Endothelial cell (in vitro differentiated cells): ENCODE measurements around the gene PUS10. TPM values are rescaled to one million over a fixed set of nuclear protein-coding genes. Genes with fewer than 3 reads are reported as not detected.

Source experiments
- DNase-seq: peaks from one replicate; pipeline ENCODE4 v3.0.0; 2021; ENCODE audit warnings: low spot score
- H3K27ac Mint-ChIP-seq: one replicate; pipeline ENCODE4 v1.8.0; 2021; ENCODE audit warnings: mixed read lengths, inconsistent platforms; ENCODE audit not compliant: unreplicated experiment
- H3K27me3 Mint-ChIP-seq: one replicate; pipeline ENCODE4 v1.8.0; 2021; ENCODE audit warnings: mild to moderate bottlenecking, moderate library complexity, mixed read lengths, inconsistent platforms; ENCODE audit not compliant: unreplicated experiment
- H3K36me3 Mint-ChIP-seq: one replicate; pipeline ENCODE4 v1.8.0; 2021; ENCODE audit warnings: mild to moderate bottlenecking, low read depth, mixed read lengths, inconsistent platforms; ENCODE audit not compliant: unreplicated experiment
- H3K4me1 Mint-ChIP-seq: one replicate; pipeline ENCODE4 v1.8.0; 2021; ENCODE audit warnings: mild to moderate bottlenecking, mixed read lengths, inconsistent platforms; ENCODE audit not compliant: unreplicated experiment
- H3K4me3 Mint-ChIP-seq: one replicate; pipeline ENCODE4 v1.8.0; 2021; ENCODE audit warnings: mild to moderate bottlenecking, mixed read lengths, inconsistent platforms; ENCODE audit not compliant: unreplicated experiment
- H3K9me3 Mint-ChIP-seq: one replicate; pipeline ENCODE4 v1.8.0; 2021; ENCODE audit warnings: mixed read lengths, inconsistent platforms; ENCODE audit not compliant: unreplicated experiment
- total RNA-seq: library from RNA; stranded (reverse); fragmentation: NEBNext Ultra II Directional; extraction: Animal tissue kit (Norgen Biotek cat#: 25700); gene quantifications from one replicate; pipeline ENCODE4 v1.2.1, GENCODE V29; 2021; ENCODE audit not compliant: unreplicated experiment
- TF ChIP-seq, protein P1 (sequence below): fragments of 200-600 bp; sonication (generic); IDR thresholded peaks from one replicate; pipeline ENCODE4 v1.5.0; 2021; ENCODE audit warnings: antibody characterized with exemption; ENCODE audit not compliant: unreplicated experiment

PUS10 gene
- total RNA-seq, 1 donor from 2014 or later: 8.5 TPM

DNA sequence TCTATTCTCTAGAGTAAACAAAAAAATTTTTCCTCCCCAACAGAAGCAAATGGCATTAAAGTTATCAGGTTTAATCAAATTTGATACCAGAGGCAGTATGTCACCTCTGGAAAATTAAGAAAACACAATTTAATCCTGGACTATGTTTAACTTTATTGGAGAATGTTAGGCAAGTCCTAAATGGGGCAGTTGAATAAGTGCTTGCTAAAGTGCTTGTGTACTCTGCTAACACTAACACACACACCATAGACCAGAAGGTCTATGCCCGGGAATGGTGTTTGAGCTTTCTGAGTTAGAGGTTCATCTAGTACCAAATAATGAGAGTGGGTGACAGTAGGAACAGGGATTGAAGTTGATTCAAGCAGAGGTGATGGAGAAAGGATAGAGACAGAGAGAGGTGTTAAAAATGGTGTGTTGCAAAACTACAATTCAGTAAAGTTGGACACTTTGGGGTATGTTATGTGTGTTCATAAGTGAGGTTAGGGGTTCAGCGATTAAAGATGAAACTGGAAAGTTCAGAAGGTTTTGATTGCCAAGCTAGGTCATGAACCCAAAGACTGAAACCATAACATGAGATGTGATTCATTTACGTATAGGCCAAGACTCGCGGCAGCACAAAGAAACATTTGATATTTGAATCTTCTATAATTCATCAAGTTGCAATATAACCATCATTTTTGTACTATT, 41.0 kb downstream of the PUS10 start:
- Mint-ChIP-seq H3K36me3 (no peaks in the 10 kb centered on the region), H3K9me3 (no peaks in the 10 kb centered on the region), H3K27me3 (peaks cover 2% of the 10 kb centered on the region), H3K27ac (no peak overlapping the region), H3K4me1 (no peaks in the 10 kb centered on the region), H3K4me3 (no peak overlapping the region)
- DNase-seq: no peak
- TF ChIP-seq, protein P1, sequence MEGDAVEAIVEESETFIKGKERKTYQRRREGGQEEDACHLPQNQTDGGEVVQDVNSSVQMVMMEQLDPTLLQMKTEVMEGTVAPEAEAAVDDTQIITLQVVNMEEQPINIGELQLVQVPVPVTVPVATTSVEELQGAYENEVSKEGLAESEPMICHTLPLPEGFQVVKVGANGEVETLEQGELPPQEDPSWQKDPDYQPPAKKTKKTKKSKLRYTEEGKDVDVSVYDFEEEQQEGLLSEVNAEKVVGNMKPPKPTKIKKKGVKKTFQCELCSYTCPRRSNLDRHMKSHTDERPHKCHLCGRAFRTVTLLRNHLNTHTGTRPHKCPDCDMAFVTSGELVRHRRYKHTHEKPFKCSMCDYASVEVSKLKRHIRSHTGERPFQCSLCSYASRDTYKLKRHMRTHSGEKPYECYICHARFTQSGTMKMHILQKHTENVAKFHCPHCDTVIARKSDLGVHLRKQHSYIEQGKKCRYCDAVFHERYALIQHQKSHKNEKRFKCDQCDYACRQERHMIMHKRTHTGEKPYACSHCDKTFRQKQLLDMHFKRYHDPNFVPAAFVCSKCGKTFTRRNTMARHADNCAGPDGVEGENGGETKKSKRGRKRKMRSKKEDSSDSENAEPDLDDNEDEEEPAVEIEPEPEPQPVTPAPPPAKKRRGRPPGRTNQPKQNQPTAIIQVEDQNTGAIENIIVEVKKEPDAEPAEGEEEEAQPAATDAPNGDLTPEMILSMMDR: no peak

DNA sequence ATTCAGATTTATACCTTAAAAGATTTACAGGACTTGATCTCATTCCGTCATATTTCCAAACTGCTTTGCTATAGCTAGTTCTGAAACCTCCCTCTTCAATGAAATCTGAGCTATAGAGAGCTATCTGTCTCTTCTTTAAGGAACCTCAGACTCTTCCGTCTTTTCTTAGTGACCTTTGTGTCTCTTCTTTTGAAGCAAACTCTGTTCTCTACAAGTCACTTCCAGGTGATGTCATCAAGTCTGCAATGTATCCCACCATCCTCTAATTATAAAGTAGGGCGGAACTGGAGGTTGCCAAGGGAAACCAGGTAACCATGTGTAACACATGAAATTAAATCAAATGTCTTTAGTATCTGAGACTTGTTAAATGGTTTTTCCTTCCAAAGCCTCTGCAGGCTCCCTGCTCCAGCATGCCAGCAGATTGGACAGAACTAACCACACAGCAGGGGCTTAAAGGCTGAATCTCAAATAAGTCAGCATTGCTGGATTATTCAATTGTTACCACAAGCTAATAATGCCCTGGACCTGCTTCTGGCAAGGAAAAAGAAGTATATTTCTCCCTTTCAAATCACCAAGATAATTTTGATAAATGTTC, 41.7 kb downstream of the PUS10 start:
- TF ChIP-seq, protein P1: no peak

DNA sequence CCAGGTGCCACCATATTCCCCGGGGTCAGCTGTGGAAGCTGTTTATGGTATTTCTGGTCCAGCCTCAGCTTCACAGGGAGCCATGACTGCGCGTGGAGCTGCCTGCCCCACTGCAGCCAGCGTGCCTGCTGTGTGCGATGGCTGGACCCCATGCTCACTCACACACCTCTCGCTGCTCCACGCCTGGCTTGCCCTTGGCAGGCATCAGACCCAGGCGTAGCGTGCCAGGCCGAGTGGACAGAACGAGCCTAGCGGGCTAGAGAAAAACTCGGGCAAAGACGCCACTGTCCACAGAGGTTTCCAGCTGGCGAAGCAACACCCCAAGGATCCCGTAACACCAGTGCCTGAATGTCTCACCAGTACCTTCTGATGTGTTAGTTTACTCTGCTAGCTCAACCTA, 43.4 kb downstream of the PUS10 start:
- no peaks in the 10 kb centered on the region for H3K9me3 Mint-ChIP-seq
- H3K4me3 Mint-ChIP-seq: no peak overlapping the region
- DNase-seq: no peak
- H3K27ac Mint-ChIP-seq: no peak overlapping the region
- no peaks in the 10 kb centered on the region for H3K4me1 Mint-ChIP-seq
- no peaks in the 10 kb centered on the region for H3K36me3 Mint-ChIP-seq
- H3K27me3 Mint-ChIP-seq: no peaks in the 10 kb centered on the region
- TF ChIP-seq, protein P1: no peak

More for the DNA sequence above, 41.7 kb downstream of the PUS10 start:
- H3K27ac Mint-ChIP-seq: no peak overlapping the region
- H3K27me3 Mint-ChIP-seq: peaks cover 2% of the 10 kb centered on the region
- H3K4me1 Mint-ChIP-seq: no peaks in the 10 kb centered on the region
- no peak overlapping the region for H3K4me3 Mint-ChIP-seq
- DNase-seq: no peak
- no peaks in the 10 kb centered on the region for H3K9me3 Mint-ChIP-seq
- H3K36me3 Mint-ChIP-seq: no peaks in the 10 kb centered on the region

DNA sequence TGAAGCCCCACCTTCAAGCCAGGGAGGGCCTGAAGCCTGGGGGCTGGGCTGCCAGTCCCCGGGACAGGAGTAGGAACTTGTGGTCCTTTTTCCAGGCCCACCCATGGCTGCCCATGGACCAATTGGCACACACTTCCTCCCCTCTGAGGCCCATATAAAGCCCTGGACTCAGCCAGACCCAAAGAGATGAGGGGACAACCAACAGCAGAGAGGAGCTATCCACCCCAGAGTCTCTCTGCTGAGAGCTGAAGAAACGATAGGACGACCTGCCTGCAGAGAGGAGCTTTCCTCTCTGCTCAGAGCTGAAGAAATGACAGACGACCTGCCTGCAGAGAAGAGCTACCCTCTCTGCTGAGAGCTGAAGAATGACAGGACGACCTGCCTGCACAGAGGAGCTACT, 44.4 kb downstream of the PUS10 start:
- no peaks in the 10 kb centered on the region for H3K9me3 Mint-ChIP-seq
- no peaks in the 10 kb centered on the region for H3K36me3 Mint-ChIP-seq
- TF ChIP-seq, protein P1: no peak
- no peaks in the 10 kb centered on the region for H3K27me3 Mint-ChIP-seq
- H3K4me1 Mint-ChIP-seq: no peaks in the 10 kb centered on the region
- no peak for DNase-seq
- H3K4me3 Mint-ChIP-seq: no peak overlapping the region
- no peak overlapping the region for H3K27ac Mint-ChIP-seq
